OCI-LY3 (cell line): ENCODE results near the gene KCNS3.

Experiments used
- EZH2phosphoT487 ChIP-seq: fragments of 200-600 bp; shearing (Covaris generic); IDR thresholded peaks from 2 replicates; pipeline ENCODE4 v1.6.1; 2018; ENCODE audit warnings: antibody characterized with exemption, mixed run types, low read depth
- TF ChIP-seq, protein P1 (sequence below): fragments of 200-600, 300-600 bp; sonication (generic); IDR thresholded peaks from 2 replicates; pipeline ENCODE4 v1.5.1; 2014; ENCODE audit warnings: antibody characterized with exemption, low read length, low read depth

DNA sequence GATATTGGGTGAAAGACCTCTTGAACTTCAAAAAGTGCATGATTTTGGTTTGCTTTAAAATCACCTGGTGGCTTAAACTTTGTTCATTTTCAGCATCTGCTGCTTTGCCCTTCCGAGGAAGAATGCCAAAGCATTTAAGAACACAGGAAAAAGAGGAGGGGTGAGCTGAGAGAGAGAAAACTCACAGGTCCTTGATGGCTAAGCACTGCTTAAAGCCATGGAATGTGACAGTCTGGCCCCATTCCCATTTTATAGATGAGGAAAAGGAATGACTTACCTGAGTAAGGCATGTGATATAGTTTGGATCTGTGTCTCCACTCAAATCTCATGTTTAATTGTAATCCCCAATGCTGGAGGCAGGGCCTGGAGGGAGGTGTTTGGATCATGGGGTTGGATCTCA, 58.1 kb downstream of the KCNS3 start:
- TF ChIP-seq, protein P1, sequence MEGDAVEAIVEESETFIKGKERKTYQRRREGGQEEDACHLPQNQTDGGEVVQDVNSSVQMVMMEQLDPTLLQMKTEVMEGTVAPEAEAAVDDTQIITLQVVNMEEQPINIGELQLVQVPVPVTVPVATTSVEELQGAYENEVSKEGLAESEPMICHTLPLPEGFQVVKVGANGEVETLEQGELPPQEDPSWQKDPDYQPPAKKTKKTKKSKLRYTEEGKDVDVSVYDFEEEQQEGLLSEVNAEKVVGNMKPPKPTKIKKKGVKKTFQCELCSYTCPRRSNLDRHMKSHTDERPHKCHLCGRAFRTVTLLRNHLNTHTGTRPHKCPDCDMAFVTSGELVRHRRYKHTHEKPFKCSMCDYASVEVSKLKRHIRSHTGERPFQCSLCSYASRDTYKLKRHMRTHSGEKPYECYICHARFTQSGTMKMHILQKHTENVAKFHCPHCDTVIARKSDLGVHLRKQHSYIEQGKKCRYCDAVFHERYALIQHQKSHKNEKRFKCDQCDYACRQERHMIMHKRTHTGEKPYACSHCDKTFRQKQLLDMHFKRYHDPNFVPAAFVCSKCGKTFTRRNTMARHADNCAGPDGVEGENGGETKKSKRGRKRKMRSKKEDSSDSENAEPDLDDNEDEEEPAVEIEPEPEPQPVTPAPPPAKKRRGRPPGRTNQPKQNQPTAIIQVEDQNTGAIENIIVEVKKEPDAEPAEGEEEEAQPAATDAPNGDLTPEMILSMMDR: no peak
- TF ChIP-seq EZH2phosphoT487: no peak
